ENCODE data around the gene RBMS1. TPM values are rescaled to one million over a fixed set of nuclear protein-coding genes. Genes with fewer than 3 reads are reported as not detected.
A peak's percentile ranks its signal among the peaks of the same experiment; 100 is the strongest.

RBMS1 gene
- total RNA-seq, 3 donors from 2014 or later = 9.7 to 58.3 (median 21.6) TPM

- Histone ChIP-seq H3K4me1 (ENCODE audit: low read depth) (peaks cover 7% of the 10 kb centered on the region), H3K36me3 (ENCODE audit: low read depth) (no peaks in the 10 kb centered on the region), H3K4me3 (no peak overlapping the region), H3K9me3 (no peaks in the 10 kb centered on the region)
- no peak for DNase-seq
- no peak for TF ChIP-seq CTCF (IDR thresholded peaks at IDR 0.05)
- no peak for ATAC-seq
- intact Hi-C loops (cut with DNase I, micrococcal nuclease) = no loop called here
Measured at GRCh38 chr2:160245614-160246155, 247.9 kb downstream of the RBMS1 start.

GRCh38 chr2:160242893-160243564, 250.6 kb downstream of the RBMS1 start:
- ATAC-seq = no peak
- Histone ChIP-seq H3K9me3 (no peaks in the 10 kb centered on the region), H3K4me3 (no peak overlapping the region), H3K4me1 (ENCODE audit: low read depth) (peaks cover 7% of the 10 kb centered on the region), H3K36me3 (ENCODE audit: low read depth) (no peaks in the 10 kb centered on the region)
- TF ChIP-seq CTCF (IDR thresholded peaks at IDR 0.05) = no peak
- DNase-seq = no peak
- intact Hi-C loops (cut with DNase I, micrococcal nuclease) = no loop called here

GRCh38 chr2:160241251-160242137, 252.1 kb downstream of the RBMS1 start:
- Histone ChIP-seq H3K36me3 (ENCODE audit: low read depth) (no peaks in the 10 kb centered on the region), H3K4me1 (ENCODE audit: low read depth) (peaks cover 7% of the 10 kb centered on the region), H3K4me3 (no peak overlapping the region), H3K9me3 (no peaks in the 10 kb centered on the region)
- no peak for TF ChIP-seq CTCF (IDR thresholded peaks at IDR 0.05)
- DNase-seq = peak; percentile 60 to 68 (median 64)
- ATAC-seq = peak; percentile 95
- intact Hi-C loops (cut with DNase I, micrococcal nuclease) = no loop called here

GRCh38 chr2:160239436-160239835, 254.2 kb downstream of the RBMS1 start:
- H3K9me3 ChIP-seq = no peaks in the 10 kb centered on the region
- H3K4me1 ChIP-seq (ENCODE audit: low read depth) = peaks cover 7% of the 10 kb centered on the region
- DNase-seq = no peak
- intact Hi-C loops (cut with DNase I, micrococcal nuclease) = no loop called here
- no peak for ATAC-seq
- TF ChIP-seq CTCF (IDR thresholded peaks at IDR 0.05) = no peak
- H3K36me3 ChIP-seq (ENCODE audit: low read depth) = no peaks in the 10 kb centered on the region
- no peak overlapping the region for H3K4me3 ChIP-seq

GRCh38 chr2:160238392-160238791, 255.2 kb downstream of the RBMS1 start:
- ATAC-seq = no peak
- H3K4me1 ChIP-seq (ENCODE audit: low read depth) = peaks cover 7% of the 10 kb centered on the region
- H3K9me3 ChIP-seq = no peaks in the 10 kb centered on the region
- no peak for DNase-seq
- intact Hi-C loops (cut with DNase I, micrococcal nuclease) = no loop called here
- no peaks in the 10 kb centered on the region for H3K36me3 ChIP-seq (ENCODE audit: low read depth)
- TF ChIP-seq CTCF (IDR thresholded peaks at IDR 0.05) = no peak
- H3K4me3 ChIP-seq = no peak overlapping the region

All from mucosa of descending colon (tissue), 3 donors.